NCI-H82 (cell line): ENCODE results near the gene RNASEL.
"Not testable (repeated sequence)": the region's sequence is repeated elsewhere in the genome, so short reads cannot be mapped to it uniquely, and the experiment has no call there.

ENCODE experiments used
- DNase-seq: peaks from one replicate; lab custom pipeline; 2025; lab: John Stamatoyannopoulos, UW

Gene RNASEL

GRCh38 chr1:182561456-182561855 lies 27.6 kb downstream of the RNASEL start:
- no peak for DNase-seq

- DNase-seq = no peak
Measured at GRCh38 chr1:182560392-182560984, 28.6 kb downstream of the RNASEL start.

- DNase-seq = peak; percentile 31
Measured at GRCh38 chr1:182556279-182556678, 32.8 kb downstream of the RNASEL start.

GRCh38 chr1:182555493-182555892 lies 33.6 kb downstream of the RNASEL start:
- DNase-seq = no peak

- no peak for DNase-seq
Measured at GRCh38 chr1:182552527-182552926, 36.5 kb downstream of the RNASEL start.

- DNase-seq = no peak
Measured at GRCh38 chr1:182549811-182550210, 39.2 kb downstream of the RNASEL start.

- DNase-seq = no peak
Measured at GRCh38 chr1:182549346-182549745, 39.7 kb downstream of the RNASEL start.

GRCh38 chr1:182533896-182534295 lies 55.2 kb downstream of the RNASEL start:
- DNase-seq = no peak

- not testable (repeated sequence) for DNase-seq
Measured at GRCh38 chr1:182528206-182528605, 60.9 kb downstream of the RNASEL start.

GRCh38 chr1:182527680-182528079 lies 61.4 kb downstream of the RNASEL start:
- peak; percentile 41 for DNase-seq

GRCh38 chr1:182525342-182525741 lies 63.7 kb downstream of the RNASEL start:
- DNase-seq = no peak
